ENCODE measurements around the gene TMEM232. TPM values are rescaled to one million over a fixed set of nuclear protein-coding genes. Genes with fewer than 3 reads are reported as not detected.

Gene TMEM232
- total RNA-seq, 1 donor, result 1.4 TPM

DNA sequence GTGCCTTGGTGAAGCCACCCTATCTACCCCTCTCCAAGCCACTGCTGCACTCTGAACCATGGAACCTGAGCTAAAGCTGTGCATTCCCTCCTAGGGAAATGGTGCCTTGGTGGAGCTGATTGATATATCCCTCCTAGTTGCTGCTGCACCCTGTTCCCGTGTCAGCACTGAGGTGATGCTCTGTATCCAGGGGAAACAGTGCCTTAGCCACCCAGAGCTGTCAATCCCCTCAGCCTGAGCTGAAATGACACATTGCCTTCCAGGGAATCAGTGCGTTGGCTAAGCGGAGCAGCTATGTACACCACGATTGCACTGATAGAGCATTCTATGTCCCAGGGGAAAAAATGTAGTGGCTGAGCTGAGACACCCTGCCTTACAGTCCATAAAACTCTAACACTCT, 257.0 kb downstream of the TMEM232 start:
- Histone ChIP-seq H3K4me1 (ENCODE audit: insufficient read depth, low read length) (no peaks in the 10 kb centered on the region), H4K20me1 (ENCODE audit: insufficient read depth, low read length) (no peaks in the 10 kb centered on the region), H3K4me3 (ENCODE audit: insufficient read depth, low read length) (no peak overlapping the region), H2AFZ (ENCODE audit: low read length) (no peak overlapping the region), H3K9me3 (ENCODE audit: low read depth, low read length) (peaks cover 3% of the 10 kb centered on the region), H3K4me2 (ENCODE audit: insufficient read depth, low read length) (no peak overlapping the region), H3K79me2 (ENCODE audit: insufficient read depth, low read length) (no peaks in the 10 kb centered on the region), H3K36me3 (ENCODE audit: insufficient read depth, low read length) (no peaks in the 10 kb centered on the region), H3K27me3 (ENCODE audit: insufficient read depth, low read length) (no peaks in the 10 kb centered on the region), H3K27ac (ENCODE audit: low read depth, low read length) (no peak overlapping the region)
- no peak for DNase-seq (ENCODE audit: insufficient read length, low spot score, missing footprints)
- TF ChIP-seq, protein P1, sequence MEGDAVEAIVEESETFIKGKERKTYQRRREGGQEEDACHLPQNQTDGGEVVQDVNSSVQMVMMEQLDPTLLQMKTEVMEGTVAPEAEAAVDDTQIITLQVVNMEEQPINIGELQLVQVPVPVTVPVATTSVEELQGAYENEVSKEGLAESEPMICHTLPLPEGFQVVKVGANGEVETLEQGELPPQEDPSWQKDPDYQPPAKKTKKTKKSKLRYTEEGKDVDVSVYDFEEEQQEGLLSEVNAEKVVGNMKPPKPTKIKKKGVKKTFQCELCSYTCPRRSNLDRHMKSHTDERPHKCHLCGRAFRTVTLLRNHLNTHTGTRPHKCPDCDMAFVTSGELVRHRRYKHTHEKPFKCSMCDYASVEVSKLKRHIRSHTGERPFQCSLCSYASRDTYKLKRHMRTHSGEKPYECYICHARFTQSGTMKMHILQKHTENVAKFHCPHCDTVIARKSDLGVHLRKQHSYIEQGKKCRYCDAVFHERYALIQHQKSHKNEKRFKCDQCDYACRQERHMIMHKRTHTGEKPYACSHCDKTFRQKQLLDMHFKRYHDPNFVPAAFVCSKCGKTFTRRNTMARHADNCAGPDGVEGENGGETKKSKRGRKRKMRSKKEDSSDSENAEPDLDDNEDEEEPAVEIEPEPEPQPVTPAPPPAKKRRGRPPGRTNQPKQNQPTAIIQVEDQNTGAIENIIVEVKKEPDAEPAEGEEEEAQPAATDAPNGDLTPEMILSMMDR (IDR thresholded peaks at IDR 0.05; ENCODE audit: extremely low read depth, low read depth, low read length), result no peak

GRCh38 chr5:110463106-110463505, 263.4 kb downstream of the TMEM232 start:
- H3K9me3 ChIP-seq (ENCODE audit: low read depth, low read length), result no peaks in the 10 kb centered on the region
- no peak overlapping the region for H2AFZ ChIP-seq (ENCODE audit: low read length)
- no peaks in the 10 kb centered on the region for H3K36me3 ChIP-seq (ENCODE audit: insufficient read depth, low read length)
- H3K27ac ChIP-seq (ENCODE audit: low read depth, low read length), result no peak overlapping the region
- no peak overlapping the region for H3K4me3 ChIP-seq (ENCODE audit: insufficient read depth, low read length)
- no peaks in the 10 kb centered on the region for H4K20me1 ChIP-seq (ENCODE audit: insufficient read depth, low read length)
- H3K27me3 ChIP-seq (ENCODE audit: insufficient read depth, low read length), result no peaks in the 10 kb centered on the region
- H3K4me1 ChIP-seq (ENCODE audit: insufficient read depth, low read length), result no peaks in the 10 kb centered on the region
- TF ChIP-seq, protein P1 (IDR thresholded peaks at IDR 0.05; ENCODE audit: extremely low read depth, low read depth, low read length), result no peak
- no peaks in the 10 kb centered on the region for H3K79me2 ChIP-seq (ENCODE audit: insufficient read depth, low read length)
- DNase-seq (ENCODE audit: insufficient read length, low spot score, missing footprints), result no peak
- no peak overlapping the region for H3K4me2 ChIP-seq (ENCODE audit: insufficient read depth, low read length)

DNA sequence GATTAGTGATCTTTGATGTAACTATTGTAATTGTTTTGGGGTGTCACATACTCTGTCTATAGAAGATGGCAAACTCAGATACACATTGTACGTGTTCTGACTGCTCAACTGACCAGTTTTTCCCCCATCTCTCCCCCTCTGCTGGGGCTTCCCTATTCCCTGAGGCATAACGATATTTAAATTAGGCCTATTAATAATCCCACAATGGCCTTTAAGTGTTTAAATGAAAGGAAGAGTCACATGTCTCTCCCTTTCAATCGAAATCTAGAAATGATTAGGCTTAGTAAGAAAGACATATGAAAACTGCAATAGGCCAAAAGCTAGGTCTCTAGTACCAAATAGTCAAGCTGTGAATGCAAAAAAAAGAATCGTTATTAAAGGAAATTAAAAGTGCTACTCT, 265.6 kb downstream of the TMEM232 start:
- no peak overlapping the region for H2AFZ ChIP-seq (ENCODE audit: low read length)
- no peak for DNase-seq (ENCODE audit: insufficient read length, low spot score, missing footprints)
- H3K9me3 ChIP-seq (ENCODE audit: low read depth, low read length), result no peaks in the 10 kb centered on the region
- H4K20me1 ChIP-seq (ENCODE audit: insufficient read depth, low read length), result no peaks in the 10 kb centered on the region
- H3K36me3 ChIP-seq (ENCODE audit: insufficient read depth, low read length), result no peaks in the 10 kb centered on the region
- H3K27me3 ChIP-seq (ENCODE audit: insufficient read depth, low read length), result no peaks in the 10 kb centered on the region
- H3K4me1 ChIP-seq (ENCODE audit: insufficient read depth, low read length), result no peaks in the 10 kb centered on the region
- no peak overlapping the region for H3K4me2 ChIP-seq (ENCODE audit: insufficient read depth, low read length)
- TF ChIP-seq, protein P1 (IDR thresholded peaks at IDR 0.05; ENCODE audit: extremely low read depth, low read depth, low read length), result no peak
- no peak overlapping the region for H3K4me3 ChIP-seq (ENCODE audit: insufficient read depth, low read length)
- H3K79me2 ChIP-seq (ENCODE audit: insufficient read depth, low read length), result no peaks in the 10 kb centered on the region
- no peak overlapping the region for H3K27ac ChIP-seq (ENCODE audit: low read depth, low read length)

GRCh38 chr5:110458313-110458712, 268.2 kb downstream of the TMEM232 start:
- Histone ChIP-seq H3K27ac (ENCODE audit: low read depth, low read length) (no peak overlapping the region), H3K79me2 (ENCODE audit: insufficient read depth, low read length) (no peaks in the 10 kb centered on the region), H3K36me3 (ENCODE audit: insufficient read depth, low read length) (no peaks in the 10 kb centered on the region), H3K27me3 (ENCODE audit: insufficient read depth, low read length) (no peaks in the 10 kb centered on the region), H2AFZ (ENCODE audit: low read length) (no peak overlapping the region), H3K4me3 (ENCODE audit: insufficient read depth, low read length) (no peak overlapping the region), H3K9me3 (ENCODE audit: low read depth, low read length) (no peaks in the 10 kb centered on the region), H4K20me1 (ENCODE audit: insufficient read depth, low read length) (no peaks in the 10 kb centered on the region), H3K4me1 (ENCODE audit: insufficient read depth, low read length) (no peaks in the 10 kb centered on the region), H3K4me2 (ENCODE audit: insufficient read depth, low read length) (no peak overlapping the region)
- no peak for DNase-seq (ENCODE audit: insufficient read length, low spot score, missing footprints)
- TF ChIP-seq, protein P1 (IDR thresholded peaks at IDR 0.05; ENCODE audit: extremely low read depth, low read depth, low read length), result no peak

All from osteoblast (primary cell).